T-helper 1 cell treated with Interleukin-12 subunit alpha and Interleukin-12 subunit beta and Interleukin-4 antibody, amounts not matched to agents 30 μg/mL and 1 μg/mL, for 36 hours (primary cell): ENCODE data around the gene CCL3.
A peak's percentile ranks its signal among the peaks of the same experiment; 100 is the strongest.
"Not testable (repeated sequence)": the region's sequence is repeated elsewhere in the genome, so short reads cannot be mapped to it uniquely, and the experiment has no call there.

Experiments used
- H3K27ac Mint-ChIP-seq: one replicate; pipeline ENCODE4 v1.8.0; 2021; ENCODE audit warnings: mild to moderate bottlenecking, mixed read lengths
- H3K27me3 Mint-ChIP-seq: one replicate; pipeline ENCODE4 v1.8.0; 2021; ENCODE audit warnings: low read depth, mixed read lengths
- H3K36me3 Mint-ChIP-seq: one replicate; pipeline ENCODE4 v1.8.0; 2021; ENCODE audit warnings: low read depth, mixed read lengths
- H3K4me1 Mint-ChIP-seq: one replicate; pipeline ENCODE4 v1.8.0; 2021; ENCODE audit warnings: low read depth, mixed read lengths
- H3K4me3 Mint-ChIP-seq: one replicate; pipeline ENCODE4 v1.8.0; 2021; ENCODE audit warnings: mild to moderate bottlenecking, moderate library complexity, mixed read lengths
- H3K9me3 Mint-ChIP-seq: one replicate; pipeline ENCODE4 v1.8.0; 2021; ENCODE audit warnings: mixed read lengths

CCL3 gene

GRCh38 chr17:36086791-36087190 lies 3.2 kb downstream of the CCL3 start:
- peaks cover 47% of the 10 kb centered on the region for H3K4me1 Mint-ChIP-seq
- no peak overlapping the region for H3K27ac Mint-ChIP-seq
- H3K4me3 Mint-ChIP-seq = no peak overlapping the region
- peaks cover 20% of the 10 kb centered on the region for H3K27me3 Mint-ChIP-seq
- H3K9me3 Mint-ChIP-seq = no peaks in the 10 kb centered on the region
- peaks cover 3% of the 10 kb centered on the region for H3K36me3 Mint-ChIP-seq

GRCh38 chr17:36085765-36086164 lies 4.2 kb downstream of the CCL3 start:
- peaks cover 47% of the 10 kb centered on the region for H3K4me1 Mint-ChIP-seq
- peaks cover 16% of the 10 kb centered on the region for H3K27me3 Mint-ChIP-seq
- peak overlapping the region; percentile 67 for H3K27ac Mint-ChIP-seq
- H3K4me3 Mint-ChIP-seq = no peak overlapping the region
- H3K36me3 Mint-ChIP-seq = peaks cover 3% of the 10 kb centered on the region
- H3K9me3 Mint-ChIP-seq = no peaks in the 10 kb centered on the region

GRCh38 chr17:36083691-36084090 lies 6.3 kb downstream of the CCL3 start:
- not testable (repeated sequence) for H3K27ac Mint-ChIP-seq

GRCh38 chr17:36082482-36083120 lies 7.3 kb downstream of the CCL3 start:
- Mint-ChIP-seq H3K27ac (peak overlapping the region; percentile 91), H3K27me3 (peaks cover 17% of the 10 kb centered on the region), H3K4me3 (peak overlapping the region; percentile 67), H3K4me1 (peaks cover 30% of the 10 kb centered on the region)
- H3K9me3 Mint-ChIP-seq, H3K36me3 Mint-ChIP-seq: not testable (repeated sequence)

More at GRCh38 chr17:36083691-36084090, 6.3 kb downstream of the CCL3 start:
- Mint-ChIP-seq H3K4me1 (peaks cover 33% of the 10 kb centered on the region), H3K27me3 (peaks cover 15% of the 10 kb centered on the region)
- not testable (repeated sequence) for H3K9me3 Mint-ChIP-seq, H3K4me3 Mint-ChIP-seq, H3K36me3 Mint-ChIP-seq

GRCh38 chr17:36081681-36082471 lies 8.1 kb downstream of the CCL3 start:
- H3K4me3 Mint-ChIP-seq = peak overlapping the region; percentile 67
- H3K36me3 Mint-ChIP-seq, H3K9me3 Mint-ChIP-seq: not testable (repeated sequence)
- peak overlapping the region; percentile 91 for H3K27ac Mint-ChIP-seq
- H3K4me1 Mint-ChIP-seq = peaks cover 30% of the 10 kb centered on the region
- H3K27me3 Mint-ChIP-seq = peaks cover 19% of the 10 kb centered on the region

DNA sequence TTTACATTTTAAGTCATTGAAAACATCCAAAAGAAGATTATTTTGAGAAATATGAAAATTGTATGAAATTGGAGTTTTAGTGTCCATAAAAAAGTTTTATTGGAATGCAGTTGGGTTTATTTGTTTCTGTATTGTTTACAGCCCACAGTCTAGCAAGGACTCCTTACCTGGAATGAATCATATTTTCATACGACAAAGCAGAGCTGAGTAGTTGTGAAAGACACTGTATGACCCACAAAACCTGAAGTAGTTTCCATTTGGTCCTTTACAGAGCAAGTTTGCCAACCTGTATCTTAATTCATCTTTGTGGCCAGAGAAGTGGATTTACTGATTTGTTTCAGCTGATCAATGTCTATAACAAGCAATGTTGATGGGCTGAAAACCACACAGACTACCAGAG lies 15.6 kb downstream of the CCL3 start:
- Mint-ChIP-seq H3K36me3 (no peaks in the 10 kb centered on the region), H3K4me1 (peaks cover 12% of the 10 kb centered on the region), H3K4me3 (no peak overlapping the region)

DNA sequence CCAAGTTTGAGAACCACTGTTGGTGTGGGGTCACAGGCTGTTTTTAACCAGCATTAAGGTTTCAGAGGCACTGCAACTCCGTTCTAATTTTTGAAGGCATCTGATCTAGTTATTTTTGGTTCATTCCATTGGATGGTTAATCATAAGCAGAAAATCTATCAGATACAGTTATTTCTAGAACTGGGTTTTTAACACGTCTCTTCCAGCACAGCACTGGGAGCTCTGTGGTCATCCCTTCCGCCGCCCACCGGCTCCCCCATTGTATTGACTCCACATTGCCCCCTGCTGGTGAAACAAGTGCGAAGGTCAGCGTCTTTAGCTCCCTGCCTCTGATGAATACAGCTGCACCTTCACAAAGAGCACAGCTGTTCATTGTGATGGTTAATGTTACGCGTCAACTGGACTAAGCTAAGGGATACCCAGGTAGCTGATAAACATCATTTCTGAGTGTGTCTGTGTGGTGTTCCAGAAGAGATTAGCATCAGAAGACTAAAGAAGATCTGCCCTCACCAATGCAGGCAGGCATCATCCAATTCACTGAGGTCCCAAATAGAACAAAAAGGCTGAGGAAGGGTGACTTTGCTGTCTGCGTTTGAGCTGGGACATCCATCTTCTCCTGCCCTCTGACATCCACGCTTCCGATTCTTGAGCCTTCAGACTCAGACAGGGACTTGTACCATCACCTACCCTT lies 17.4 kb downstream of the CCL3 start:
- Mint-ChIP-seq H3K4me1 (peaks cover 14% of the 10 kb centered on the region), H3K27ac (peak overlapping the region; percentile 9), H3K4me3 (no peak overlapping the region), H3K9me3 (no peaks in the 10 kb centered on the region), H3K36me3 (no peaks in the 10 kb centered on the region), H3K27me3 (peaks cover 13% of the 10 kb centered on the region)

More for the DNA sequence above, 15.6 kb downstream of the CCL3 start:
- H3K27ac Mint-ChIP-seq = peak overlapping the region; percentile 41
- H3K27me3 Mint-ChIP-seq = peaks cover 23% of the 10 kb centered on the region
- no peaks in the 10 kb centered on the region for H3K9me3 Mint-ChIP-seq

- Mint-ChIP-seq H3K27ac (no peak overlapping the region), H3K4me1 (peaks cover 14% of the 10 kb centered on the region), H3K9me3 (no peaks in the 10 kb centered on the region), H3K27me3 (peaks cover 11% of the 10 kb centered on the region), H3K4me3 (no peak overlapping the region), H3K36me3 (no peaks in the 10 kb centered on the region)
These were observed 18.2 kb downstream of the CCL3 start for GRCh38 chr17:36071751-36072150.

- no peaks in the 10 kb centered on the region for H3K9me3 Mint-ChIP-seq
- no peaks in the 10 kb centered on the region for H3K36me3 Mint-ChIP-seq
- H3K27ac Mint-ChIP-seq = no peak overlapping the region
- peaks cover 14% of the 10 kb centered on the region for H3K27me3 Mint-ChIP-seq
- H3K4me3 Mint-ChIP-seq = no peak overlapping the region
- H3K4me1 Mint-ChIP-seq = peaks cover 14% of the 10 kb centered on the region
These were observed 19.5 kb downstream of the CCL3 start for GRCh38 chr17:36070427-36070826.

DNA sequence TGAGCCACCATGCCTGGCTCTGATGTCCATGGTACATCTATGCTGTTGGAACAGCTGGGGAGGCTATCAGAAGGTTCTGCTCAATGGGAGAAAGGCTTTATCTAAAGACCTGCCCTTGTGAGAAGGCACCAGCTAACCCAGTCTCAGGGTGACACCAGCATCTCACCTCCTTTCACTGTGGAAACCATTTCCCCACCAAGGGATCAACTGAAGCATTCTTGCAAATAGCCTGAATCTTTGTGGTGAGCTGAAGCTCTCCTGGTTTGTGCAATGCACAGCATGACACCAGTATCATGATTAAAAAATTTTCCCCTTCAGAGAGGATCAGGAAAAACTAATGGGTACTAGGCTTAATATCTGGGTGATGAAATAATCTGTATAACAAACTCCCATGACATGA lies 20.8 kb downstream of the CCL3 start:
- peaks cover 22% of the 10 kb centered on the region for H3K27me3 Mint-ChIP-seq
- peaks cover 7% of the 10 kb centered on the region for H3K4me1 Mint-ChIP-seq
- H3K9me3 Mint-ChIP-seq = no peaks in the 10 kb centered on the region
- no peaks in the 10 kb centered on the region for H3K36me3 Mint-ChIP-seq
- H3K27ac Mint-ChIP-seq = no peak overlapping the region
- no peak overlapping the region for H3K4me3 Mint-ChIP-seq

DNA sequence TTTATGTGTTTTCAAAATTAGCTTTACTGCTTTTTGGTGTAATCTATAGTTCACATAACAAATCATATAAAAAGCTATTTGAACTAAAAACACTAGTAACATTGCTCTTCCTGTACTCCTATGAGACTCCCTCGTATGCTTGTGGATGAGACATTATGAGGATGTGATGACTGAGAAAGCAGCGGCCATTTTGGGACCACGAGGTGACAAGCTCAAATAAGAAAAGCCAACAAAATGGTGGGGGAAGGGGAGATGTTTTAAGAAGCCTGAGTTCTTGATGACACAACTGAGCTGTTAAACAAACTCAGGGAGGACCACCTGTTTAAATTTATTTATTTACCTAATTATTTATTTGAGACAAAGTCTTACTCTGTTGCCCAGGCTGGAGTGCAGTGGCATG lies 21.4 kb downstream of the CCL3 start:
- Mint-ChIP-seq H3K27ac (no peak overlapping the region), H3K4me3 (no peak overlapping the region), H3K4me1 (peaks cover 7% of the 10 kb centered on the region)

DNA sequence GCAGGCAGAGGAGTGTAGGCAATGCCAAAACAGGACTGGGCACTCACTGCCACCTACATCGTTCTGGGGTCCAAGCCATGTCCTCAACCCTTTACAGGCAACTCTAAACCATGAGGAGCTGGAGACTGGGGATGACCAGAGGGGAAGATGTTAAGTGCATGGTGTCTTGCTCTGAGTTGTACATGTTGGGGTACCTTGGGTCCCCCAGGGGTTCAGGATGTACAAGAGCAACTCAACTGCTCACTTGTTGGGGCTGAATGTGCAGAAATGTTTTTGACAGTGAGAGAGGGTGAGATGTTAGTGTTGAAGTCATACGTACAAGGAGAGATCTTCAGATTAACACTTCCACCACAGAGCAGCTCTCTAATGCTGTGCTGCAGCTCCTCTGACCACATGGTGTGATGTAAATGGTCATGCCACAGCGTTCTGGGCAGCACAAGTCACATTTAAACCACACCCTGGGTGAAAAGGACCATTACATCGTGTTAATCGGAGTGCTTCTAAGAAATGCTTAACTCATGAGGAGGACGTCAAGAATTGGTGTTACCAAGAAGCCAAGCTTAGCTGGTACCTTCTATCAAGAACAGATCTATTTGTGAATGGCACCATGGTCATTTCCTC lies 23.5 kb downstream of the CCL3 start:
- H3K27me3 Mint-ChIP-seq = peaks cover 37% of the 10 kb centered on the region
- H3K36me3 Mint-ChIP-seq = no peaks in the 10 kb centered on the region
- peaks cover 4% of the 10 kb centered on the region for H3K4me1 Mint-ChIP-seq
- no peak overlapping the region for H3K4me3 Mint-ChIP-seq
- H3K9me3 Mint-ChIP-seq = no peaks in the 10 kb centered on the region
- no peak overlapping the region for H3K27ac Mint-ChIP-seq

More for the DNA sequence above, 21.4 kb downstream of the CCL3 start:
- Mint-ChIP-seq H3K9me3 (no peaks in the 10 kb centered on the region), H3K27me3 (peaks cover 24% of the 10 kb centered on the region), H3K36me3 (no peaks in the 10 kb centered on the region)

DNA sequence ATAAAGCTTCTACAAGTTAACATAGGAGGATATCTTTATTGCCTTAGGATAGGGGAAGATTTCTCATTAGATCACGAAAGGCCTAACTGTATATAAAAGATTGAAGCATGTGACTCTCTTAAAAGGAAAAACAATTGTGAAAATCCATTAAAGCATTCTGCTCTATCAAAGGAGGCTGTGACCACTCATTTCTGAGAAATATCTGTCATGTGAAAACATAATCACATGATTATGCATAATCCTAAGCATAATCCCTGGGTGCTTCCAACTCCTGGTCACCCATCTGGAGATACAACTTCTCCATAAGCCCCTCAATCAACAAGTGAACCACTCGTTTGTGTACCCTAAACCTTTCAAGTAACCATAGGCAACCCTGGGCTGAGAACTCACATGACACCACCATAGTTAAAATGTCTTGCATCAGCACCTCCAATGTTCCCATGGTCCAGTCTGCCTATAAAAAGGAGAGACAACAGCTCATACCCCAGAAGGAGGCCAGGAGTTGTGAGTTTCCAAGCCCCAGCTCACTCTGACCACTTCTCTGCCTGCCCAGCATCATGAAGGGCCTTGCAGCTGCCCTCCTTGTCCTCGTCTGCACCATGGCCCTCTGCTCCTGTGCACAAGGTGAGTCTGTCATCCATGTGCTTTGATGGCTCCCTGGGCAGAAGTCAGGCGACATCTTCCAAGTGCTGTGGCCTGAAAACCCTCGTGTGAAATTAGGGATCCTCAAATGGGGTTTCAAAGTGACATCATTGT lies 26.0 kb downstream of the CCL3 start, which contains the start of gene CCL18:
Gene CCL18, plus strand, starts transcription at position 487 of the 756 bp plus-strand sequence. Its CDS starts 71 bp downstream, at position 558.
- Mint-ChIP-seq H3K4me3 (no peak within 1 kb of the TSS), H3K4me1 (no peaks in the 10 kb centered on the region), H3K36me3 (no peaks in the 10 kb centered on the region), H3K27ac (no peak within 1 kb of the TSS), H3K27me3 (peaks cover 45% of the 10 kb centered on the region), H3K9me3 (no peaks in the 10 kb centered on the region)

DNA sequence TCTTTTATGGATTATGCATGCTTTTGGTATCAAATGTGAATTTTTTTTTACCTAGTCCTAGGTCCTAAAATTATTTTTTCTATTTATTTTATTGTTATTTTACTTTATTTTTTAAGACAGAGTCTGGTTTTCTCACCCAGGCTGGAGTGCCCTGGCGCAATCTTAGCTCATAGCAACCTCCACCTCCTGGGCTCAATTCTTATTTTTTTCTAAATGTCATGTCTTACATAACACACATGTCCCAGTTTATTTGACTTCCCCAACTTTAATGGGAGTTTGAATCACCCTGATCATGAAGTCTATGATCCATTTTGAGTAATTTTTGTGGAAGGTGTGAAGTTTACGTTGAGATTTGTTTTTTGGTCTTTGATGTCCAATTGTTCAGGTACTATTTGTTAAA lies 29.1 kb downstream of the CCL3 start:
- Mint-ChIP-seq H3K9me3 (no peaks in the 10 kb centered on the region), H3K27ac (no peak overlapping the region), H3K4me1 (no peaks in the 10 kb centered on the region), H3K4me3 (no peak overlapping the region), H3K36me3 (no peaks in the 10 kb centered on the region), H3K27me3 (peaks cover 45% of the 10 kb centered on the region)
